Fibroblast of pulmonary artery (primary cell): Measurements from ENCODE around the gene IGFL3.

Experiments used
- DNase-seq: peaks from one replicate; pipeline ENCODE4 v3.0.0-alpha.2; 2010; ENCODE audit warnings: low read depth
- H3K4me3 ChIP-seq: replicated peaks from 2 replicates; pipeline ENCODE4 v1.5.1; 2011; ENCODE audit warnings: low read depth, mild to moderate bottlenecking, control low read depth, low read length, moderate library complexity
- CTCF ChIP-seq: IDR thresholded peaks from 2 replicates; pipeline ENCODE4 v1.5.1; 2011; ENCODE audit warnings: mild to moderate bottlenecking, control low read depth, low read length, inconsistent platforms; ENCODE audit errors: missing control alignments

The IGFL3 gene

GRCh38 chr19:46150606-46151005 lies 26.1 kb upstream of the IGFL3 start:
- no peak overlapping the region for H3K4me3 ChIP-seq
- TF ChIP-seq CTCF, result no peak
- DNase-seq, result no peak

GRCh38 chr19:46147791-46148288 lies 23.4 kb upstream of the IGFL3 start, which contains the start of gene IGFL2:
Gene IGFL2 (plus strand): TSS chr19:46148238. CDS start chr19:46148279, 41 bp downstream.
- no peak within 1 kb of the TSS for H3K4me3 ChIP-seq
- no peak for TF ChIP-seq CTCF
- DNase-seq, result peak; percentile 29

- TF ChIP-seq CTCF, result no peak
- no peak for DNase-seq
- H3K4me3 ChIP-seq, result no peak overlapping the region
Observed at GRCh38 chr19:46147166-46147740, 22.8 kb upstream of the IGFL3 start.

- TF ChIP-seq CTCF, result no peak
- H3K4me3 ChIP-seq, result no peak overlapping the region
- DNase-seq, result no peak
Observed at GRCh38 chr19:46144756-46145155, 20.3 kb upstream of the IGFL3 start.

- no peak overlapping the region for H3K4me3 ChIP-seq
- no peak for DNase-seq
- no peak for TF ChIP-seq CTCF
Observed at GRCh38 chr19:46142294-46142693, 17.8 kb upstream of the IGFL3 start.

GRCh38 chr19:46141421-46141820 lies 16.9 kb upstream of the IGFL3 start:
- no peak for TF ChIP-seq CTCF
- no peak overlapping the region for H3K4me3 ChIP-seq
- DNase-seq, result no peak

- no peak overlapping the region for H3K4me3 ChIP-seq
- DNase-seq, result no peak
- TF ChIP-seq CTCF, result no peak
Observed at GRCh38 chr19:46137915-46138473, 13.5 kb upstream of the IGFL3 start.
